Measurements from ENCODE around the gene C3orf20. TPM values are rescaled to one million over a fixed set of nuclear protein-coding genes. Genes with fewer than 3 reads are reported as not detected.

C3orf20 gene
- total RNA-seq, 4 donors from 2014 or later = 0.29 TPM; not detected in 3

GRCh38 chr3:14812196-14812790 lies 137.4 kb downstream of the C3orf20 start:
- no peaks in the 10 kb centered on the region for H3K9me3 ChIP-seq
- H3K4me3 ChIP-seq (replicated peaks in 1 of 3) = peak overlapping the region in 1 of 3 donors; percentile 35
- TF ChIP-seq POLR2A (IDR thresholded peaks at IDR 0.05) (no peak), CTCF (IDR thresholded peaks at IDR 0.05) (no peak)
- H3K36me3 ChIP-seq = no peaks in the 10 kb centered on the region
- H3K4me1 ChIP-seq = no peaks in the 10 kb centered on the region
- H3K27ac ChIP-seq = peak overlapping the region in 1 of 3 donors; percentile 38
- 62 to 72% methylated on average over 9 of the region's 9 CpGs for WGBS, 2 donors
- peaks cover 4% of the 10 kb centered on the region for H3K27me3 ChIP-seq
- intact Hi-C loops (cut with DNase I) = no loop called here
- DNase-seq = no peak

DNA sequence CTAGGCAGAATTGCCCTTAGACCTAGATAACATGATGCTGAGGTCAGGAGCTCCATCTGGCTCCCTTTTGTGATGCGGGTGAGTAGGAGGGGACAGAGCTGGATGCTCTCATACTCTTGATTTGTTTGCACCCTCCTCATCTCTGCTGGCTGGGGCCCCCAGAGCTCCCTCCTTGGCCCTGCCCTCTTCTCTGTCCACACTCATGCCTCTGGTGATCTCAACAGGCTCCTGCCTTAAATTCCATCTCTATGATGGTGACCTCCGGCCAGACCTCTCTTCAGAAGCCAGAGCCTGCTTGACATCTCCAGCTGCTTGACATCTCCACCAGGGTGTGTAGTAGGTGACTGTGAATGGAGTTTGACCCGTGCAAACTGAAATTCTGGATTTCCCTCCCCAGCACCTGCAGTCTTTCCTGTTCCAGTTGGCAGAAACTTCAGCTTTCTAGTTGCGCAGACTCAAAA lies 139.5 kb downstream of the C3orf20 start:
- Histone ChIP-seq H3K27ac (no peak overlapping the region), H3K27me3 (peaks cover 4% of the 10 kb centered on the region)
- intact Hi-C loops (cut with DNase I) = no loop called here

GRCh38 chr3:14816359-14816758 lies 141.4 kb downstream of the C3orf20 start:
- peaks cover 4% of the 10 kb centered on the region for H3K27me3 ChIP-seq
- no peak overlapping the region for H3K4me3 ChIP-seq (replicated peaks in 1 of 3)
- no peaks in the 10 kb centered on the region for H3K36me3 ChIP-seq
- TF ChIP-seq CTCF (IDR thresholded peaks at IDR 0.05) (no peak), POLR2A (IDR thresholded peaks at IDR 0.05) (no peak)
- WGBS, 2 donors = 81 to 87% methylated on average over 3 of the region's 3 CpGs
- DNase-seq = no peak
- H3K4me1 ChIP-seq = no peaks in the 10 kb centered on the region
- no peaks in the 10 kb centered on the region for H3K9me3 ChIP-seq
- intact Hi-C loops (cut with DNase I) = no loop called here
- no peak overlapping the region for H3K27ac ChIP-seq

More for the DNA sequence above, 139.5 kb downstream of the C3orf20 start:
- DNase-seq = no peak
- whole genome bisulfite sequencing, 2 donors = 53 to 65% methylated on average over 4 of the region's 4 CpGs
- no peaks in the 10 kb centered on the region for H3K4me1 ChIP-seq
- no peak overlapping the region for H3K4me3 ChIP-seq (replicated peaks in 1 of 3)
- no peaks in the 10 kb centered on the region for H3K9me3 ChIP-seq
- H3K36me3 ChIP-seq = no peaks in the 10 kb centered on the region
- TF ChIP-seq POLR2A (IDR thresholded peaks at IDR 0.05) = no peak
- no peak for TF ChIP-seq CTCF (IDR thresholded peaks at IDR 0.05)

- H3K4me1 ChIP-seq = peaks cover 0 to 9% of the 10 kb centered on the region in 2 donors
- intact Hi-C loops (cut with DNase I) = no loop called here
- H3K27me3 ChIP-seq = no peaks in the 10 kb centered on the region
- no peak within 1 kb of the TSS for H3K27ac ChIP-seq
- no peaks in the 10 kb centered on the region for H3K9me3 ChIP-seq
- H3K36me3 ChIP-seq = no peaks in the 10 kb centered on the region
- no peak for DNase-seq
- no peak for TF ChIP-seq POLR2A (IDR thresholded peaks at IDR 0.05)
- TF ChIP-seq CTCF (IDR thresholded peaks at IDR 0.05) = no peak
- 86 to 88% methylated on average over 20 to 22 of the region's 25 CpGs for WGBS, 2 donors
- H3K4me3 ChIP-seq (replicated peaks in 1 of 3) = no peak within 1 kb of the TSS
These were observed 144.0 kb downstream of the C3orf20 start, which contains the start of gene FGD5 for GRCh38 chr3:14818804-14819500. Gene FGD5, plus strand, starts transcription at chr3:14818962. Its CDS starts 110 bp downstream, at chr3:14819072.

DNA sequence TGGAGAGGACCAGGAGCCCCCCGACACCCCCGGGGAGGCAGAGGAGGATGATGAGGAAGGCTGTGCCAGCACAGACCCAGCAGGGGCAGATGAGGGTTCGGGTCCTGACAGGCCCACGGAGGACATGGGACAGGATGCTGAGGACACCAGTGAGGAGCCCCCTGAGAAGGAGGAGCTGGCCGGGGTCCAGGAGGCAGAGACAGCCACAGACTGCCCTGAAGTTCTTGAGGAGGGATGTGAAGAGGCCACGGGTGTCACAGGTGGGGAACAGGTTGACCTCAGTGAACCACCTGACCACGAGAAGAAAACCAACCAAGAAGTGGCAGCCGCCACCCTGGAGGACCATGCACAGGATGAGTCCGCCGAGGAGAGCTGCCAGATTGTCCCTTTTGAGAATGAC lies 144.7 kb downstream of the C3orf20 start:
- DNase-seq = no peak
- TF ChIP-seq POLR2A (IDR thresholded peaks at IDR 0.05) (no peak), CTCF (IDR thresholded peaks at IDR 0.05) (no peak)
- H3K27me3 ChIP-seq = no peaks in the 10 kb centered on the region
- H3K36me3 ChIP-seq = no peaks in the 10 kb centered on the region
- WGBS, 2 donors = 79 to 84% methylated on average over 8 to 10 of the region's 10 CpGs
- H3K27ac ChIP-seq = no peak overlapping the region
- H3K4me3 ChIP-seq (replicated peaks in 1 of 3) = no peak overlapping the region
- intact Hi-C loops (cut with DNase I) = no loop called here
- H3K4me1 ChIP-seq = peaks cover 0 to 9% of the 10 kb centered on the region in 2 donors
- no peaks in the 10 kb centered on the region for H3K9me3 ChIP-seq
